ENCODE results near the gene PTTG1IP. TPM values are rescaled to one million over a fixed set of nuclear protein-coding genes. Genes with fewer than 3 reads are reported as not detected.

PTTG1IP gene
- total and polyA plus RNA-seq, 2 of the 4 experiments (the other 2 are of a cell fraction): 167 to 194 TPM

GRCh38 chr21:44914176-44914874, 40.8 kb upstream of the PTTG1IP start:
- no peak overlapping the region for H2BK20ac ChIP-seq (ENCODE audit: low read depth, low read length)
- H4K5ac ChIP-seq (ENCODE audit: low read depth, low read length): no peak overlapping the region
- intact Hi-C loops (cut with micrococcal nuclease) (no loop called here), in situ Hi-C loops (cut with MboI; ENCODE audit: low sequenced_read_pairs) (no loop called here), dilution Hi-C loops (cut with HindIII; ENCODE audit: low sequenced_read_pairs, unreplicated experiment) (no loop called here)
- no peak overlapping the region for H3K18ac ChIP-seq (ENCODE audit: low read depth, low read length)
- H2AK9ac ChIP-seq (replicated peaks; ENCODE audit: low read depth, low read length, poor library complexity): peak overlapping the region; percentile 70
- DNase-seq (no peak), ATAC-seq (ENCODE audit: low read depth) (no peak)
- H3K79me1 ChIP-seq (ENCODE audit: low read depth in 1 of 2, low read length in 2 of 2): no peaks in the 10 kb centered on the region
- H3K9ac ChIP-seq (ENCODE audit: low read depth, low read length): no peak overlapping the region
- H4K20me1 ChIP-seq (ENCODE audit: insufficient read depth, low read length): no peaks in the 10 kb centered on the region
- H3K36me3 ChIP-seq (ENCODE audit: control insufficient read depth, insufficient read depth, low read length): no peaks in the 10 kb centered on the region
- no peaks in the 10 kb centered on the region for H3K9me1 ChIP-seq (ENCODE audit: insufficient read depth, low read length)
- no peak overlapping the region for H3K4me3 ChIP-seq (ENCODE audit: insufficient read depth, low read depth, low read length)
- no peak overlapping the region for H3K4me2 ChIP-seq (ENCODE audit: low read depth, low read length)
- H2BK120ac ChIP-seq (ENCODE audit: low read depth, low read length): no peak overlapping the region
- H3K14ac ChIP-seq (replicated peaks; ENCODE audit: low read depth, low read length): no peak overlapping the region
- 94% methylated on average over 4 of the region's 18 CpGs; no CpG with 5 or more reads in 1 of the 2 experiments for WGBS, 2 experiments (ENCODE audit: extremely low coverage in 2 of 2, insufficient read length in 1 of 2)
- CTCF ChIA-PET: no interaction called here
- no TSS peak for BruUV-seq (replicated peaks)
- H2BK15ac ChIP-seq (ENCODE audit: low read depth, low read length): no peak overlapping the region
- H4K8ac ChIP-seq (ENCODE audit: low read depth in 2 of 2, low read length in 2 of 2): no peak overlapping the region
- H2BK5ac ChIP-seq (ENCODE audit: low read depth, low read length, poor library complexity, severe bottlenecking): no peak overlapping the region
- peaks cover 62% of the 10 kb centered on the region for H3K27me3 ChIP-seq (ENCODE audit: control insufficient read depth, insufficient read depth, low read length)
- no peak overlapping the region for H3K4ac ChIP-seq (ENCODE audit: low read depth, low read length)
- H3K23ac ChIP-seq (ENCODE audit: low read depth, low read length): no peak overlapping the region
- TF ChIP-seq SMC3 (IDR thresholded peaks at IDR 0.05; ENCODE audit: low read depth, low read length) (no peak), RCOR1 (IDR thresholded peaks at IDR 0.05; ENCODE audit: insufficient replicate concordance, low read length) (no peak), MAZ (IDR thresholded peaks at IDR 0.05; ENCODE audit: borderline replicate concordance, low read depth, low read length) (no peak), POLR2A (IDR thresholded peaks at IDR 0.05; ENCODE audit: low read depth, low read length) (no peak), RFX5 (IDR thresholded peaks at IDR 0.05; ENCODE audit: low read depth, low read length) (no peak), USF2 (IDR thresholded peaks at IDR 0.05; ENCODE audit: low read depth, low read length) (no peak)
- TF ChIP-seq, protein P1, sequence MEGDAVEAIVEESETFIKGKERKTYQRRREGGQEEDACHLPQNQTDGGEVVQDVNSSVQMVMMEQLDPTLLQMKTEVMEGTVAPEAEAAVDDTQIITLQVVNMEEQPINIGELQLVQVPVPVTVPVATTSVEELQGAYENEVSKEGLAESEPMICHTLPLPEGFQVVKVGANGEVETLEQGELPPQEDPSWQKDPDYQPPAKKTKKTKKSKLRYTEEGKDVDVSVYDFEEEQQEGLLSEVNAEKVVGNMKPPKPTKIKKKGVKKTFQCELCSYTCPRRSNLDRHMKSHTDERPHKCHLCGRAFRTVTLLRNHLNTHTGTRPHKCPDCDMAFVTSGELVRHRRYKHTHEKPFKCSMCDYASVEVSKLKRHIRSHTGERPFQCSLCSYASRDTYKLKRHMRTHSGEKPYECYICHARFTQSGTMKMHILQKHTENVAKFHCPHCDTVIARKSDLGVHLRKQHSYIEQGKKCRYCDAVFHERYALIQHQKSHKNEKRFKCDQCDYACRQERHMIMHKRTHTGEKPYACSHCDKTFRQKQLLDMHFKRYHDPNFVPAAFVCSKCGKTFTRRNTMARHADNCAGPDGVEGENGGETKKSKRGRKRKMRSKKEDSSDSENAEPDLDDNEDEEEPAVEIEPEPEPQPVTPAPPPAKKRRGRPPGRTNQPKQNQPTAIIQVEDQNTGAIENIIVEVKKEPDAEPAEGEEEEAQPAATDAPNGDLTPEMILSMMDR (conservative IDR thresholded peaks at IDR 0.05; ENCODE audit: low read depth, low read length): no peak
- no peaks in the 10 kb centered on the region for H3K4me1 ChIP-seq (ENCODE audit: control insufficient read depth, insufficient read depth, low read length)
- no peaks in the 10 kb centered on the region for H3K9me3 ChIP-seq (ENCODE audit: control insufficient read depth, insufficient read depth, low read length)
- no peak overlapping the region for H4K91ac ChIP-seq (ENCODE audit: insufficient read depth, low read depth, low read length)
- POLR2A ChIA-PET (ENCODE audit: unreplicated experiment): no interaction called here
- H3K27ac ChIP-seq (ENCODE audit: insufficient read depth, low read length): no peak overlapping the region
- no peak overlapping the region for H2AFZ ChIP-seq (replicated peaks; ENCODE audit: low read length, poor library complexity)
- peak overlapping the region; percentile 33; the same call in 1 of the 2 replicates for H2AK5ac ChIP-seq (ENCODE audit: low read depth, low read length)
- no peak overlapping the region for H3K56ac ChIP-seq (ENCODE audit: extremely low read depth, insufficient read depth, low read length)

Data from IMR-90 (cell line).